HEK293 (cell line): ENCODE measurements around the gene ARAP1.

Experiments used
- CTCF ChIA-PET: fragments of 350-600 bp; formaldehyde crosslinking; extraction: SDS; loops from one replicate; lab custom pipeline; 2021; ENCODE audit warnings: antibody characterized with exemption; lab: Yijun Ruan, JAX
- POLR2A ChIA-PET: fragments of 300-600 bp; formaldehyde crosslinking; extraction: SDS; loops from one replicate; lab custom pipeline; 2020; ENCODE audit warnings: antibody characterized with exemption, inconsistent platforms; lab: Yijun Ruan, JAX
- H3K27ac ChIP-seq: fragments of 200-500 bp; sonication (Bioruptor generic); 2 replicates; pipeline ENCODE4 v1.5.1; 2014; ENCODE audit warnings: low read depth, low read length, control low read depth, inconsistent platforms; ENCODE audit errors: extremely low read depth
- H3K36me3 ChIP-seq, 2 experiments: fragments of 200-500 bp in 1 of 2; sonication (Bioruptor generic) in 1 of 2; 1 replicate in 1 of 2; 2 replicates in 1 of 2; pipeline ENCODE4 v1.5.1; 2014 to 2017; ENCODE audit warnings: inconsistent platforms in 2 of 2, low read length in 2 of 2; ENCODE audit not compliant: control insufficient read depth in 2 of 2, insufficient read depth in 1 of 2
- H3K4me1 ChIP-seq: fragments of 200-500 bp; sonication (Bioruptor generic); 2 replicates; pipeline ENCODE4 v1.5.1; 2014; ENCODE audit warnings: mild to moderate bottlenecking, low read length, inconsistent platforms; ENCODE audit not compliant: control insufficient read depth, insufficient read depth
- H3K4me3 ChIP-seq: 2 replicates; pipeline ENCODE4 v1.5.1; 2011; ENCODE audit warnings: low read depth, mild to moderate bottlenecking, control low read depth, low read length, moderate library complexity
- H3K9me3 ChIP-seq: fragments of 200-500 bp; sonication (Bioruptor generic); 2 replicates; pipeline ENCODE4 v1.5.1; 2014; ENCODE audit warnings: low read depth, low read length, inconsistent platforms; ENCODE audit not compliant: control insufficient read depth, insufficient read depth
- FEZF1 ChIP-seq: fragments of 450-650 bp; formaldehyde crosslinking; IDR thresholded peaks from 2 replicates; pipeline ENCODE4 v1.5.1; 2016; ENCODE audit warnings: missing biosample characterization, missing genetic modification characterization
- GLI2 ChIP-seq: fragments of 450-650 bp; formaldehyde crosslinking; IDR thresholded peaks from 2 replicates; pipeline ENCODE4; 2017; ENCODE audit warnings: missing biosample characterization, missing genetic modification characterization, low read depth, borderline replicate concordance
- GLIS2 ChIP-seq: fragments of 450-650 bp; formaldehyde crosslinking; IDR thresholded peaks from 2 replicates; pipeline ENCODE4 v1.5.1; 2016; ENCODE audit warnings: missing biosample characterization, missing genetic modification characterization
- KLF7 ChIP-seq: fragments of 450-650 bp; formaldehyde crosslinking; IDR thresholded peaks from 2 replicates; pipeline ENCODE4 v1.5.1; 2016; ENCODE audit warnings: missing biosample characterization, missing genetic modification characterization, borderline replicate concordance
- KLF9 ChIP-seq: fragments of 450-650 bp; formaldehyde crosslinking; IDR thresholded peaks from 2 replicates; pipeline ENCODE4 v1.5.1; 2016; ENCODE audit warnings: missing biosample characterization, missing genetic modification characterization, low read depth
- MEIS1 ChIP-seq: sonication (generic); formaldehyde crosslinking; IDR thresholded peaks from 2 replicates; pipeline ENCODE4 v1.8.1; 2022; ENCODE audit warnings: missing genetic modification reagents, mild to moderate bottlenecking, borderline replicate concordance
- OSR2 ChIP-seq: fragments of 450-650 bp; formaldehyde crosslinking; IDR thresholded peaks from 2 replicates; pipeline ENCODE4 v1.5.1; 2016; ENCODE audit warnings: missing biosample characterization, missing genetic modification characterization
- SP3 ChIP-seq: fragments of 450-650 bp; formaldehyde crosslinking; IDR thresholded peaks from 2 replicates; pipeline ENCODE4 v1.5.1; 2016; ENCODE audit warnings: missing biosample characterization, missing genetic modification characterization
- SP7 ChIP-seq: fragments of 450-650 bp; formaldehyde crosslinking; IDR thresholded peaks from 2 replicates; pipeline ENCODE4 v1.5.1; 2016; ENCODE audit warnings: missing biosample characterization, missing genetic modification characterization
- WT1 ChIP-seq: fragments of 450-650 bp; formaldehyde crosslinking; IDR thresholded peaks from 2 replicates; pipeline ENCODE4 v1.5.1; 2016; ENCODE audit warnings: missing biosample characterization, missing genetic modification characterization
- ZBTB17 ChIP-seq: fragments of 450-650 bp; formaldehyde crosslinking; IDR thresholded peaks from 2 replicates; pipeline ENCODE4 v1.5.1; 2016; ENCODE audit warnings: missing biosample characterization, missing genetic modification characterization
- ZBTB48 ChIP-seq: fragments of 450-650 bp; formaldehyde crosslinking; IDR thresholded peaks from 2 replicates; pipeline ENCODE4 v1.5.1; 2016; ENCODE audit warnings: missing biosample characterization, missing genetic modification characterization
- ZBTB8A ChIP-seq: fragments of 450-650 bp; formaldehyde crosslinking; IDR thresholded peaks from 2 replicates; pipeline ENCODE4 v1.5.1; 2016; ENCODE audit warnings: missing biosample characterization, missing genetic modification characterization
- ZEB2 ChIP-seq: fragments of 450-650 bp; formaldehyde crosslinking; IDR thresholded peaks from 2 replicates; pipeline ENCODE4 v1.5.1; 2016; ENCODE audit warnings: missing biosample characterization, missing genetic modification characterization
- ZFHX2 ChIP-seq: fragments of 450-650 bp; formaldehyde crosslinking; conservative IDR thresholded peaks from 2 replicates; pipeline ENCODE4 v1.5.1; 2016; ENCODE audit warnings: missing biosample characterization, missing genetic modification characterization
- ZNF138 ChIP-seq: fragments of 450-650 bp; formaldehyde crosslinking; IDR thresholded peaks from 2 replicates; pipeline ENCODE4 v1.5.1; 2016; ENCODE audit warnings: missing biosample characterization, missing genetic modification characterization, borderline replicate concordance
- ZNF174 ChIP-seq: fragments of 450-650 bp; formaldehyde crosslinking; IDR thresholded peaks from 2 replicates; pipeline ENCODE4 v1.5.0; 2017; ENCODE audit warnings: missing biosample characterization, mild to moderate bottlenecking, missing genetic modification characterization
- ZNF24 ChIP-seq: fragments of 450-650 bp; formaldehyde crosslinking; IDR thresholded peaks from 2 replicates; pipeline ENCODE4 v1.5.1; 2016; ENCODE audit warnings: missing biosample characterization, missing genetic modification characterization
- ZNF335 ChIP-seq: fragments of 450-650 bp; formaldehyde crosslinking; conservative IDR thresholded peaks from 2 replicates; pipeline ENCODE4 v1.5.1; 2016; ENCODE audit warnings: missing biosample characterization, missing genetic modification characterization
- ZNF341 ChIP-seq: fragments of 450-650 bp; formaldehyde crosslinking; IDR thresholded peaks from 2 replicates; pipeline ENCODE4; 2016; ENCODE audit warnings: low read depth, missing biosample characterization, missing genetic modification characterization
- ZNF37A ChIP-seq: fragments of 450-650 bp; IDR thresholded peaks from 2 replicates; pipeline ENCODE4 v1.5.1; 2018; ENCODE audit warnings: missing biosample characterization, missing genetic modification characterization
- ZNF394 ChIP-seq: fragments of 450-650 bp; formaldehyde crosslinking; IDR thresholded peaks from 2 replicates; pipeline ENCODE4 v1.5.1; 2016; ENCODE audit warnings: missing biosample characterization, missing genetic modification characterization, mild to moderate bottlenecking, moderate library complexity, borderline replicate concordance
- ZNF501 ChIP-seq: fragments of 450-650 bp; formaldehyde crosslinking; IDR thresholded peaks from 2 replicates; pipeline ENCODE4 v1.5.1; 2016; ENCODE audit warnings: missing biosample characterization, missing genetic modification characterization
- ZNF558 ChIP-seq: fragments of 450-650 bp; formaldehyde crosslinking; IDR thresholded peaks from 2 replicates; pipeline ENCODE4 v1.5.1; 2016; ENCODE audit warnings: missing biosample characterization, missing genetic modification characterization
- ZNF664 ChIP-seq: fragments of 450-650 bp; formaldehyde crosslinking; IDR thresholded peaks from 2 replicates; pipeline ENCODE4 v1.5.1; 2016; ENCODE audit warnings: missing biosample characterization, missing genetic modification characterization
- ZNF677 ChIP-seq: fragments of 450-650 bp; IDR thresholded peaks from 2 replicates; pipeline ENCODE4 v1.5.0; 2018; ENCODE audit warnings: missing biosample characterization, mild to moderate bottlenecking, missing genetic modification characterization, moderate library complexity
- ZNF791 ChIP-seq: fragments of 450-650 bp; formaldehyde crosslinking; IDR thresholded peaks from 2 replicates; pipeline ENCODE4 v1.5.1; 2016; ENCODE audit warnings: missing biosample characterization, missing genetic modification characterization
- TF ChIP-seq, protein P1 (sequence below): fragments of 450-650 bp; formaldehyde crosslinking; IDR thresholded peaks from 2 replicates; pipeline ENCODE4 v1.5.1; 2016; ENCODE audit warnings: missing biosample characterization, missing genetic modification characterization
- TF ChIP-seq, protein P2 (sequence below): fragments of 450-650 bp; formaldehyde crosslinking; IDR thresholded peaks from 2 replicates; pipeline ENCODE4 v1.5.1; 2016; ENCODE audit warnings: missing biosample characterization, missing genetic modification characterization
- TF ChIP-seq, protein P3 (sequence below): fragments of 450-650 bp; formaldehyde crosslinking; IDR thresholded peaks from 2 replicates; pipeline ENCODE4 v1.5.1; 2017; ENCODE audit warnings: missing biosample characterization, missing genetic modification characterization
- TF ChIP-seq, protein P4 (sequence below): fragments of 450-650 bp; formaldehyde crosslinking; IDR thresholded peaks from 2 replicates; pipeline ENCODE4 v1.5.1; 2016; ENCODE audit warnings: missing biosample characterization, missing genetic modification characterization

ARAP1 gene

DNA sequence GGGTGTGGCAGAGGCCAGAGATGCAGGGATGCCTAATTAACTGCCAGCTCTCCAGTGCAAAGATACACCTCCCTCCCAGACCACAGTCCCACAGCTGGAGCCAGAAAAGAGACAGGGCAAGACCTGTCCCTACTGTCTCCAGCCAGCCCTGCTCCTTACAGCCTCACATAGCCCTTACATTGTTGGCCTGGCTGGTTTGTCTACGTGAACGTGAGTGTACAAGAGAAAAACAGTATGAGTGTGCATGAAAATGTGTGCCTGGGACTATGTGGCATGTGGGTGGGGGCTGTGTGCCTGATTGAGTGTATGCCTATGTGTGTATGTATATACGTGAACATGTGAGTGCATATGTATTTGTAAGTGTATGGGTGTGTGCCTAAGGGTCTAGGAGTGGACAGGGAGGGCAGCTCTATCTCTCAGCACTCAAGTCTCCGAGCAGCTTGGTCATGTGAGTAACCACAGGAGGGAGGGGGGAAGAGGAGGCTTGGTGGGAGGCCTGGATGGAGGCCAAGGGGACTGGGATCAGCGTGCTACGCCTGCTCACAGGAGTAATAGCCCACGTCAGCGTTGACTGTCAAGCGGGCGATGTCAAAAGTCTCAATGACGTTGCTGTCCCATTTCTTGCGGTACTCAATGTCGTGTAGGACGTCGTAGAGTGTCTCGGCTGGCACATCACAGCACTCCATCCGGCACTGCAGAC lies 6.6 kb upstream of the ARAP1 start (continued):
- TF ChIP-seq ZNF394 (tag by site-specific recombination) (no peak), ZEB2 (tag by site-specific recombination) (peak; percentile 44; the same call in 1 of the 2 replicates), WT1 (tag by site-specific recombination) (peak; percentile 65), SP7 (tag by site-specific recombination) (0 out of 2 replicates have a peak, but pooled peaks have one; percentile 2), ZNF341 (peak; percentile 35; the same call in 1 of the 2 replicates), OSR2 (tag by site-specific recombination) (no peak), ZBTB48 (tag by site-specific recombination) (peak; percentile 61; the same call in 1 of the 2 replicates), ZNF335 (tag by site-specific recombination) (peak; percentile 78), GLI2 (tag by site-specific recombination) (no peak), GLIS2 (tag by site-specific recombination) (0 out of 2 replicates have a peak, but pooled peaks have one; percentile 0), ZFHX2 (tag by site-specific recombination) (peak; percentile 76)
- TF ChIP-seq, protein P1, sequence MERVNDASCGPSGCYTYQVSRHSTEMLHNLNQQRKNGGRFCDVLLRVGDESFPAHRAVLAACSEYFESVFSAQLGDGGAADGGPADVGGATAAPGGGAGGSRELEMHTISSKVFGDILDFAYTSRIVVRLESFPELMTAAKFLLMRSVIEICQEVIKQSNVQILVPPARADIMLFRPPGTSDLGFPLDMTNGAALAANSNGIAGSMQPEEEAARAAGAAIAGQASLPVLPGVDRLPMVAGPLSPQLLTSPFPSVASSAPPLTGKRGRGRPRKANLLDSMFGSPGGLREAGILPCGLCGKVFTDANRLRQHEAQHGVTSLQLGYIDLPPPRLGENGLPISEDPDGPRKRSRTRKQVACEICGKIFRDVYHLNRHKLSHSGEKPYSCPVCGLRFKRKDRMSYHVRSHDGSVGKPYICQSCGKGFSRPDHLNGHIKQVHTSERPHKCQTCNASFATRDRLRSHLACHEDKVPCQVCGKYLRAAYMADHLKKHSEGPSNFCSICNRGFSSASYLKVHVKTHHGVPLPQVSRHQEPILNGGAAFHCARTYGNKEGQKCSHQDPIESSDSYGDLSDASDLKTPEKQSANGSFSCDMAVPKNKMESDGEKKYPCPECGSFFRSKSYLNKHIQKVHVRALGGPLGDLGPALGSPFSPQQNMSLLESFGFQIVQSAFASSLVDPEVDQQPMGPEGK (tag by site-specific recombination) = peak; percentile 56
- TF ChIP-seq, protein P2, sequence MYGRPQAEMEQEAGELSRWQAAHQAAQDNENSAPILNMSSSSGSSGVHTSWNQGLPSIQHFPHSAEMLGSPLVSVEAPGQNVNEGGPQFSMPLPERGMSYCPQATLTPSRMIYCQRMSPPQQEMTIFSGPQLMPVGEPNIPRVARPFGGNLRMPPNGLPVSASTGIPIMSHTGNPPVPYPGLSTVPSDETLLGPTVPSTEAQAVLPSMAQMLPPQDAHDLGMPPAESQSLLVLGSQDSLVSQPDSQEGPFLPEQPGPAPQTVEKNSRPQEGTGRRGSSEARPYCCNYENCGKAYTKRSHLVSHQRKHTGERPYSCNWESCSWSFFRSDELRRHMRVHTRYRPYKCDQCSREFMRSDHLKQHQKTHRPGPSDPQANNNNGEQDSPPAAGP = 0 out of 2 replicates have a peak, but pooled peaks have one; percentile 43

DNA sequence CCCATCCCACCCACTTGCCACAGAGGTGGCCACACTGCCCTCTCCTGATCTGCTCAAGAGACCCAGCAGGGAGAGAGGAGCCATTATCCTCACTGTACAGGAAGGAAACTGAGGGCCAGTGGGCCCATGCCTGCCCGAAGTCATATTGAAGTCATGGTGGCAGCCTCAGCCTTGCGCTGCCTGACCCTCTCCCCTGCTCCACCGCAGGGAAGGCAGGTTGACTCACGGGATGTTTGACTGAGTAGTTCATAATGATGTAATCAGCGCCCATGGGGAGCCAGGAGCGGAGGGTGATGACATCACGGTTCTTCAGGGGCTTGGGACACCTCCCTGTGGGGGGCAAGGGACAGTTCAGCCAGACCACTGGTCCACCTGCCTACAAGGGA lies 6.1 kb upstream of the ARAP1 start:
- Histone ChIP-seq H3K27ac (no peak overlapping the region; the same call in 1 of the 2 replicates), H3K36me3 (peaks cover 0 to 25% of the 10 kb centered on the region in 2 experiments; a peak in 1 of 3 replicates), H3K4me3 (no peak overlapping the region), H3K4me1 (peaks cover 6% of the 10 kb centered on the region), H3K9me3 (no peaks in the 10 kb centered on the region)
- CTCF ChIA-PET = interaction anchor here (0.6 to 1.0 kb wide), 3 partner anchors 13 to 157 kb away, joined by 3 to 4 read pairs (median 3); no protein-coding TSS in a partner anchor
- POLR2A ChIA-PET = interaction anchor here (0.6 to 2.0 kb wide), 4 partner anchors 11 to 36 kb away, joined by 3 to 5 read pairs (median 4); partner anchors contain the start of gene STARD10
- TF ChIP-seq ZBTB8A (tag by site-specific recombination) (no peak), KLF7 (tag by site-specific recombination) (no peak), ZNF24 (tag by site-specific recombination) (no peak), ZNF174 (tag by site-specific recombination) (no peak), ZNF791 (tag by site-specific recombination) (no peak), KLF9 (tag by site-specific recombination) (no peak), OSR2 (tag by site-specific recombination) (no peak), ZNF138 (tag by site-specific recombination) (no peak), SP3 (tag by site-specific recombination) (no peak), FEZF1 (tag by site-specific recombination) (no peak), ZNF677 (tag by site-specific recombination) (no peak), ZNF37A (tag by site-specific recombination) (no peak), ZBTB17 (no peak), ZNF558 (no peak), GLIS2 (tag by site-specific recombination) (peak; percentile 67), ZNF664 (tag by site-specific recombination) (no peak), MEIS1 (no peak), ZNF501 (tag by site-specific recombination) (no peak)
- TF ChIP-seq, protein P3, sequence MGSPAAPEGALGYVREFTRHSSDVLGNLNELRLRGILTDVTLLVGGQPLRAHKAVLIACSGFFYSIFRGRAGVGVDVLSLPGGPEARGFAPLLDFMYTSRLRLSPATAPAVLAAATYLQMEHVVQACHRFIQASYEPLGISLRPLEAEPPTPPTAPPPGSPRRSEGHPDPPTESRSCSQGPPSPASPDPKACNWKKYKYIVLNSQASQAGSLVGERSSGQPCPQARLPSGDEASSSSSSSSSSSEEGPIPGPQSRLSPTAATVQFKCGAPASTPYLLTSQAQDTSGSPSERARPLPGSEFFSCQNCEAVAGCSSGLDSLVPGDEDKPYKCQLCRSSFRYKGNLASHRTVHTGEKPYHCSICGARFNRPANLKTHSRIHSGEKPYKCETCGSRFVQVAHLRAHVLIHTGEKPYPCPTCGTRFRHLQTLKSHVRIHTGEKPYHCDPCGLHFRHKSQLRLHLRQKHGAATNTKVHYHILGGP (tag by site-specific recombination) = no peak
- TF ChIP-seq, protein P4, sequence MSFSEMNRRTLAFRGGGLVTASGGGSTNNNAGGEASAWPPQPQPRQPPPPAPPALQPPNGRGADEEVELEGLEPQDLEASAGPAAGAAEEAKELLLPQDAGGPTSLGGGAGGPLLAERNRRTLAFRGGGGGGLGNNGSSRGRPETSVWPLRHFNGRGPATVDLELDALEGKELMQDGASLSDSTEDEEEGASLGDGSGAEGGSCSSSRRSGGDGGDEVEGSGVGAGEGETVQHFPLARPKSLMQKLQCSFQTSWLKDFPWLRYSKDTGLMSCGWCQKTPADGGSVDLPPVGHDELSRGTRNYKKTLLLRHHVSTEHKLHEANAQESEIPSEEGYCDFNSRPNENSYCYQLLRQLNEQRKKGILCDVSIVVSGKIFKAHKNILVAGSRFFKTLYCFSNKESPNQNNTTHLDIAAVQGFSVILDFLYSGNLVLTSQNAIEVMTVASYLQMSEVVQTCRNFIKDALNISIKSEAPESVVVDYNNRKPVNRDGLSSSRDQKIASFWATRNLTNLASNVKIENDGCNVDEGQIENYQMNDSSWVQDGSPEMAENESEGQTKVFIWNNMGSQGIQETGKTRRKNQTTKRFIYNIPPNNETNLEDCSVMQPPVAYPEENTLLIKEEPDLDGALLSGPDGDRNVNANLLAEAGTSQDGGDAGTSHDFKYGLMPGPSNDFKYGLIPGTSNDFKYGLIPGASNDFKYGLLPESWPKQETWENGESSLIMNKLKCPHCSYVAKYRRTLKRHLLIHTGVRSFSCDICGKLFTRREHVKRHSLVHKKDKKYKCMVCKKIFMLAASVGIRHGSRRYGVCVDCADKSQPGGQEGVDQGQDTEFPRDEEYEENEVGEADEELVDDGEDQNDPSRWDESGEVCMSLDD (tag by site-specific recombination) = 0 out of 2 replicates have a peak, but pooled peaks have one; percentile 32
